Measurements from ENCODE around the gene REXO1.

GRCh38 chr19:1846517-1847204, 1.6 kb downstream of the REXO1 start:
- TF ChIP-seq CTCF (IDR thresholded peaks at IDR 0.05 in 2 of 3, conservative IDR thresholded peaks at IDR 0.05 in 1 of 3; ENCODE audit: borderline replicate concordance in 1 of 3, insufficient read depth in 1 of 3, low read depth in 2 of 3, low read length in 2 of 3) (no peak), EZH2 (IDR thresholded peaks at IDR 0.05) (no peak), POLR2AphosphoS5 (IDR thresholded peaks at IDR 0.05; ENCODE audit: low read depth, low read length) (no peak), ZBTB33 (IDR thresholded peaks at IDR 0.05; ENCODE audit: extremely low read depth, insufficient replicate concordance, low read length) (no peak), EZH2phosphoT487 (IDR thresholded peaks at IDR 0.05; ENCODE audit: borderline replicate concordance) (no peak), POLR2A (IDR thresholded peaks at IDR 0.05; ENCODE audit: borderline replicate concordance, extremely low read depth, insufficient read depth, insufficient read length) (no peak), CEBPB (IDR thresholded peaks at IDR 0.05; ENCODE audit: low read depth) (no peak)
